GM12878 (cell line): ENCODE data around the gene ANKS1A.

Experiments
- BRCA1 ChIP-seq: IDR thresholded peaks from 2 replicates; pipeline ENCODE4 v1.6.1; 2011; ENCODE audit warnings: low read depth, low read length, improper control_type of control experiment
- CBX5 ChIP-seq: sonication (generic); IDR thresholded peaks from 2 replicates; pipeline ENCODE4 v1.6.1; 2016; ENCODE audit warnings: low read depth, moderate library complexity, mild to moderate bottlenecking, inconsistent platforms
- CTCF ChIP-seq, 3 experiments: IDR thresholded peaks in 2 of 3; conservative IDR thresholded peaks in 1 of 3; 2 replicates each; pipeline ENCODE4 v1.5.1; 2011; ENCODE audit warnings: low read depth in 3 of 3, low read length in 3 of 3, mild to moderate bottlenecking in 3 of 3, control low read depth in 2 of 3, moderate library complexity in 2 of 3, inconsistent platforms in 1 of 3, mixed read lengths in 1 of 3; ENCODE audit not compliant: control insufficient read depth in 2 of 3, insufficient read depth in 1 of 3; ENCODE audit errors: extremely low read depth in 1 of 3
- DPF2 ChIP-seq: fragments of 450-650 bp; IDR thresholded peaks from 2 replicates; pipeline ENCODE4 v1.6.1; 2017; ENCODE audit warnings: mild to moderate bottlenecking
- EGR1 ChIP-seq, 2 experiments: IDR thresholded peaks; 1 replicate in 1 of 2; 2 replicates in 1 of 2; pipeline ENCODE4 v1.6.1; 2011 to 2012; ENCODE audit warnings: low read depth in 2 of 2, low read length in 2 of 2, borderline replicate concordance in 1 of 2, mild to moderate bottlenecking in 1 of 2, moderate library complexity in 1 of 2
- IRF3 ChIP-seq: fragments of 450-650 bp; IDR thresholded peaks from 2 replicates; pipeline ENCODE4 v1.6.1; 2014; ENCODE audit warnings: mild to moderate bottlenecking
- MTA3 ChIP-seq: IDR thresholded peaks from 2 replicates; pipeline ENCODE4 v1.6.1; 2012; ENCODE audit warnings: low read length, inconsistent platforms, borderline replicate concordance
- POLR2AphosphoS5 ChIP-seq: IDR thresholded peaks from 2 replicates; pipeline ENCODE4 v1.6.1; 2011; ENCODE audit warnings: mild to moderate bottlenecking, low read length, inconsistent platforms
- RAD21 ChIP-seq: IDR thresholded peaks from 2 replicates; pipeline ENCODE4 v1.6.1; 2011; ENCODE audit warnings: mild to moderate bottlenecking, low read depth, low read length, moderate library complexity; ENCODE audit not compliant: insufficient read depth
- ZBTB40 ChIP-seq: fragments of 450-650 bp; IDR thresholded peaks from 2 replicates; pipeline ENCODE4 v1.6.1; 2016; ENCODE audit warnings: mild to moderate bottlenecking, moderate library complexity, borderline replicate concordance

GRCh38 chr6:35024551-35025054 is 135.5 kb downstream of the ANKS1A start:
- TF ChIP-seq CTCF (IDR thresholded peaks at IDR 0.05 in 2 of 3, conservative IDR thresholded peaks at IDR 0.05 in 1 of 3; ENCODE audit: control insufficient read depth in 2 of 3, extremely low read depth in 1 of 3, insufficient read depth in 1 of 3, low read depth in 3 of 3, low read length in 3 of 3) (no peak), CBX5 (no peak), POLR2AphosphoS5 (no peak), MTA3 (no peak), RAD21 (no peak), IRF3 (no peak), EGR1 (IDR thresholded peaks at IDR 0.05; ENCODE audit: borderline replicate concordance in 1 of 2, low read depth in 2 of 2, low read length in 2 of 2) (no peak), ZBTB40 (no peak), BRCA1 (no peak), DPF2 (no peak)
